PC-9 (cell line): ENCODE measurements around the gene TMEM30B. TPM values are rescaled to one million over a fixed set of nuclear protein-coding genes. Genes with fewer than 3 reads are reported as not detected.

Experiments
- BruUV-seq: library from RNA; stranded (reverse); fragments of 400-500 nt; replicated peaks from 2 replicates; lab custom pipeline; 2021; lab: Mats Ljungman, UMichigan
- CTCF ChIA-PET: fragments of 300-600 bp; sonication (Branson Sonifier 250); formaldehyde crosslinking; loops from one replicate; lab custom pipeline; 2022; ENCODE audit warnings: antibody characterized with exemption; lab: Charles Lee
- POLR2A ChIA-PET: fragments of 300-600 bp; sonication (Branson Sonifier 250); formaldehyde crosslinking; loops from one replicate; lab custom pipeline; 2022; ENCODE audit warnings: antibody characterized with exemption; ENCODE audit not compliant: unreplicated experiment; lab: Charles Lee
- DNase-seq, 2 experiments: peaks; one replicate each; pipeline versions ENCODE4 v3.0.0 to v3.0.0-alpha.2; 2015 to 2022; ENCODE audit warnings: mixed read lengths in 1 of 2
- H2AFZ ChIP-seq: fragments of 200-600 bp; sonication (generic); 2 replicates; pipeline ENCODE4 v1.8.1; 2017; ENCODE audit warnings: antibody characterized with exemption
- H3F3A ChIP-seq: fragments of 200-600 bp; sonication (generic); 2 replicates; pipeline ENCODE4 v1.8.1; 2017; ENCODE audit warnings: antibody characterized with exemption, mild to moderate bottlenecking, low read depth; ENCODE audit not compliant: insufficient read depth
- H3K27ac ChIP-seq: fragments of 200-600 bp; sonication (generic); 2 replicates; pipeline ENCODE4 v1.6.1; 2016; ENCODE audit warnings: mixed run types
- H3K27me3 ChIP-seq: fragments of 200-600 bp; sonication (generic); 2 replicates; pipeline ENCODE4 v1.6.1; 2016; ENCODE audit warnings: low read depth, mixed run types; ENCODE audit not compliant: insufficient read depth
- H3K36me3 ChIP-seq: fragments of 200-600 bp; sonication (generic); 2 replicates; pipeline ENCODE4 v1.6.1; 2016; ENCODE audit warnings: low read depth, mixed run types
- H3K4me1 ChIP-seq: fragments of 200-600 bp; sonication (generic); replicated peaks from 2 replicates; pipeline ENCODE4 v1.6.1; 2016; ENCODE audit warnings: mixed run types; ENCODE audit not compliant: insufficient read depth
- H3K4me2 ChIP-seq: fragments of 200-600 bp; sonication (generic); 2 replicates; pipeline ENCODE4 v1.6.1; 2017; ENCODE audit warnings: mixed run types
- H3K4me3 ChIP-seq: fragments of 200-600 bp; sonication (generic); 2 replicates; pipeline ENCODE4 v1.6.1; 2016; ENCODE audit warnings: mixed run types
- H3K79me2 ChIP-seq: fragments of 200-600 bp; sonication (generic); 2 replicates; pipeline ENCODE4 v1.6.1; 2017; ENCODE audit warnings: low read depth, mixed run types
- H3K9me2 ChIP-seq: fragments of 200-600 bp; sonication (generic); 2 replicates; pipeline ENCODE4 v1.8.1; 2017; ENCODE audit warnings: mild to moderate bottlenecking; ENCODE audit not compliant: insufficient read depth
- H3K9me3 ChIP-seq: fragments of 200-600 bp; sonication (generic); 2 replicates; pipeline ENCODE4 v1.8.1; 2016; ENCODE audit warnings: low read depth; ENCODE audit not compliant: insufficient read depth
- H4K20me1 ChIP-seq: fragments of 200-600 bp; sonication (generic); 2 replicates; pipeline ENCODE4 v1.8.1; 2017; ENCODE audit not compliant: insufficient read depth
- EZH2 ChIP-seq: fragments of 200-600 bp; sonication (generic); IDR thresholded peaks from 2 replicates; pipeline ENCODE4 v1.8.0; 2017; ENCODE audit warnings: antibody characterized with exemption, low read depth
- intact Hi-C: fragments of 100-400 bp; cut with micrococcal nuclease; formaldehyde crosslinking; loops from one replicate; pipeline ENCODE4 v1.10.0; 2022; ENCODE audit not compliant: unreplicated experiment
- total RNA-seq: library from RNA; stranded (reverse); gene quantifications from 2 replicates; pipeline ENCODE4 v1.2.3, GENCODE V29; 2021
- TF ChIP-seq, protein P1 (sequence below): fragments of 200-600 bp; sonication (generic); conservative IDR thresholded peaks from 2 replicates; pipeline ENCODE4 v1.6.1; 2017; ENCODE audit warnings: mixed run types, antibody characterized with exemption, mild to moderate bottlenecking, moderate library complexity

The TMEM30B gene
- total RNA-seq, 1 experiment from 2014 or later = 19.6 TPM

GRCh38 chr14:61260939-61261776, 20.0 kb downstream of the TMEM30B start:
- Histone ChIP-seq H3K27me3 (no peaks in the 10 kb centered on the region), H3K9me3 (no peaks in the 10 kb centered on the region), H3K4me1 (no peaks in the 10 kb centered on the region), H3K36me3 (no peaks in the 10 kb centered on the region), H3K79me2 (no peaks in the 10 kb centered on the region), H3K9me2 (no peaks in the 10 kb centered on the region), H2AFZ (no peak overlapping the region), H4K20me1 (no peaks in the 10 kb centered on the region), H3F3A (peaks cover 6% of the 10 kb centered on the region; the same call in 1 of the 2 replicates), H3K4me2 (no peak overlapping the region), H3K27ac (no peak overlapping the region), H3K4me3 (no peak overlapping the region)
- TF ChIP-seq, protein P1, sequence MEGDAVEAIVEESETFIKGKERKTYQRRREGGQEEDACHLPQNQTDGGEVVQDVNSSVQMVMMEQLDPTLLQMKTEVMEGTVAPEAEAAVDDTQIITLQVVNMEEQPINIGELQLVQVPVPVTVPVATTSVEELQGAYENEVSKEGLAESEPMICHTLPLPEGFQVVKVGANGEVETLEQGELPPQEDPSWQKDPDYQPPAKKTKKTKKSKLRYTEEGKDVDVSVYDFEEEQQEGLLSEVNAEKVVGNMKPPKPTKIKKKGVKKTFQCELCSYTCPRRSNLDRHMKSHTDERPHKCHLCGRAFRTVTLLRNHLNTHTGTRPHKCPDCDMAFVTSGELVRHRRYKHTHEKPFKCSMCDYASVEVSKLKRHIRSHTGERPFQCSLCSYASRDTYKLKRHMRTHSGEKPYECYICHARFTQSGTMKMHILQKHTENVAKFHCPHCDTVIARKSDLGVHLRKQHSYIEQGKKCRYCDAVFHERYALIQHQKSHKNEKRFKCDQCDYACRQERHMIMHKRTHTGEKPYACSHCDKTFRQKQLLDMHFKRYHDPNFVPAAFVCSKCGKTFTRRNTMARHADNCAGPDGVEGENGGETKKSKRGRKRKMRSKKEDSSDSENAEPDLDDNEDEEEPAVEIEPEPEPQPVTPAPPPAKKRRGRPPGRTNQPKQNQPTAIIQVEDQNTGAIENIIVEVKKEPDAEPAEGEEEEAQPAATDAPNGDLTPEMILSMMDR = no peak
- TF ChIP-seq EZH2 = no peak
- POLR2A ChIA-PET = interaction anchor here (0.6 kb wide), 1 partner anchor 272 kb away, joined by 3 read pairs; no protein-coding TSS in a partner anchor
- no TSS peak for BruUV-seq
- intact Hi-C loops = no loop called here
- peak; percentile 25 to 51 for DNase-seq
- CTCF ChIA-PET = interaction anchor here (0.6 kb wide), 1 partner anchor 59 kb away, joined by 8 read pairs; no protein-coding TSS in a partner anchor

GRCh38 chr14:61258985-61259384, 22.2 kb downstream of the TMEM30B start:
- intact Hi-C loops = loop anchor here (10.0 kb wide), 1 partner anchor 1064 kb away; no protein-coding TSS in a partner anchor
- H2AFZ ChIP-seq = 0 out of 2 replicates have a peak overlapping the region, but pooled peaks have one; percentile 12
- H3K9me3 ChIP-seq = no peaks in the 10 kb centered on the region
- H3F3A ChIP-seq = no peaks in the 10 kb centered on the region; the same call in 1 of the 2 replicates
- H4K20me1 ChIP-seq = no peaks in the 10 kb centered on the region
- H3K4me3 ChIP-seq = no peak overlapping the region
- CTCF ChIA-PET = no interaction called here
- no peaks in the 10 kb centered on the region for H3K9me2 ChIP-seq
- H3K27ac ChIP-seq = no peak overlapping the region
- H3K27me3 ChIP-seq = no peaks in the 10 kb centered on the region
- H3K4me1 ChIP-seq = no peaks in the 10 kb centered on the region
- DNase-seq = no peak
- no peak overlapping the region for H3K4me2 ChIP-seq
- TF ChIP-seq EZH2 = no peak
- TF ChIP-seq, protein P1 = no peak
- BruUV-seq = no TSS peak
- POLR2A ChIA-PET = interaction anchor here (0.8 kb wide), 1 partner anchor 156 kb away, joined by 3 read pairs; no protein-coding TSS in a partner anchor
- no peaks in the 10 kb centered on the region for H3K79me2 ChIP-seq
- H3K36me3 ChIP-seq = no peaks in the 10 kb centered on the region

- no peak for TF ChIP-seq EZH2
- TF ChIP-seq, protein P1 = no peak
- Histone ChIP-seq H3K9me3 (no peaks in the 10 kb centered on the region), H4K20me1 (no peaks in the 10 kb centered on the region), H3K4me3 (no peak overlapping the region), H3K36me3 (no peaks in the 10 kb centered on the region), H3K27me3 (no peaks in the 10 kb centered on the region), H3F3A (no peaks in the 10 kb centered on the region; the same call in 1 of the 2 replicates), H3K27ac (no peak overlapping the region), H3K4me1 (peaks cover under 1% of the 10 kb centered on the region), H3K4me2 (no peak overlapping the region), H3K9me2 (no peaks in the 10 kb centered on the region), H2AFZ (no peak overlapping the region), H3K79me2 (no peaks in the 10 kb centered on the region)
- no TSS peak for BruUV-seq
- DNase-seq = no peak
- intact Hi-C loops = loop anchor here (10.0 kb wide), 1 partner anchor 1063 kb away; no protein-coding TSS in a partner anchor
- CTCF ChIA-PET = interaction anchor here (0.7 kb wide), 1 partner anchor 553 kb away, joined by 3 read pairs; no protein-coding TSS in a partner anchor
- POLR2A ChIA-PET = no interaction called here
Observed at GRCh38 chr14:61257469-61258057, 23.6 kb downstream of the TMEM30B start.
